ENCODE data around the gene STARD3.
"Not testable (repeated sequence)": the region's sequence is repeated elsewhere in the genome, so short reads cannot be mapped to it uniquely, and the experiment has no call there.

The STARD3 gene

GRCh38 chr17:39709319-39709997, 72.5 kb downstream of the STARD3 start:
- H3K4me3 ChIP-seq (ENCODE audit: low read depth, low read length): no peak overlapping the region
- in situ Hi-C loops (cut with HindIII; ENCODE audit: low sequenced_read_pairs): no loop called here
- no peak for DNase-seq (ENCODE audit: low read depth)
- TF ChIP-seq, protein P1, sequence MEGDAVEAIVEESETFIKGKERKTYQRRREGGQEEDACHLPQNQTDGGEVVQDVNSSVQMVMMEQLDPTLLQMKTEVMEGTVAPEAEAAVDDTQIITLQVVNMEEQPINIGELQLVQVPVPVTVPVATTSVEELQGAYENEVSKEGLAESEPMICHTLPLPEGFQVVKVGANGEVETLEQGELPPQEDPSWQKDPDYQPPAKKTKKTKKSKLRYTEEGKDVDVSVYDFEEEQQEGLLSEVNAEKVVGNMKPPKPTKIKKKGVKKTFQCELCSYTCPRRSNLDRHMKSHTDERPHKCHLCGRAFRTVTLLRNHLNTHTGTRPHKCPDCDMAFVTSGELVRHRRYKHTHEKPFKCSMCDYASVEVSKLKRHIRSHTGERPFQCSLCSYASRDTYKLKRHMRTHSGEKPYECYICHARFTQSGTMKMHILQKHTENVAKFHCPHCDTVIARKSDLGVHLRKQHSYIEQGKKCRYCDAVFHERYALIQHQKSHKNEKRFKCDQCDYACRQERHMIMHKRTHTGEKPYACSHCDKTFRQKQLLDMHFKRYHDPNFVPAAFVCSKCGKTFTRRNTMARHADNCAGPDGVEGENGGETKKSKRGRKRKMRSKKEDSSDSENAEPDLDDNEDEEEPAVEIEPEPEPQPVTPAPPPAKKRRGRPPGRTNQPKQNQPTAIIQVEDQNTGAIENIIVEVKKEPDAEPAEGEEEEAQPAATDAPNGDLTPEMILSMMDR (IDR thresholded peaks at IDR 0.05; ENCODE audit: low read depth, low read length, missing control alignments): no peak

DNA sequence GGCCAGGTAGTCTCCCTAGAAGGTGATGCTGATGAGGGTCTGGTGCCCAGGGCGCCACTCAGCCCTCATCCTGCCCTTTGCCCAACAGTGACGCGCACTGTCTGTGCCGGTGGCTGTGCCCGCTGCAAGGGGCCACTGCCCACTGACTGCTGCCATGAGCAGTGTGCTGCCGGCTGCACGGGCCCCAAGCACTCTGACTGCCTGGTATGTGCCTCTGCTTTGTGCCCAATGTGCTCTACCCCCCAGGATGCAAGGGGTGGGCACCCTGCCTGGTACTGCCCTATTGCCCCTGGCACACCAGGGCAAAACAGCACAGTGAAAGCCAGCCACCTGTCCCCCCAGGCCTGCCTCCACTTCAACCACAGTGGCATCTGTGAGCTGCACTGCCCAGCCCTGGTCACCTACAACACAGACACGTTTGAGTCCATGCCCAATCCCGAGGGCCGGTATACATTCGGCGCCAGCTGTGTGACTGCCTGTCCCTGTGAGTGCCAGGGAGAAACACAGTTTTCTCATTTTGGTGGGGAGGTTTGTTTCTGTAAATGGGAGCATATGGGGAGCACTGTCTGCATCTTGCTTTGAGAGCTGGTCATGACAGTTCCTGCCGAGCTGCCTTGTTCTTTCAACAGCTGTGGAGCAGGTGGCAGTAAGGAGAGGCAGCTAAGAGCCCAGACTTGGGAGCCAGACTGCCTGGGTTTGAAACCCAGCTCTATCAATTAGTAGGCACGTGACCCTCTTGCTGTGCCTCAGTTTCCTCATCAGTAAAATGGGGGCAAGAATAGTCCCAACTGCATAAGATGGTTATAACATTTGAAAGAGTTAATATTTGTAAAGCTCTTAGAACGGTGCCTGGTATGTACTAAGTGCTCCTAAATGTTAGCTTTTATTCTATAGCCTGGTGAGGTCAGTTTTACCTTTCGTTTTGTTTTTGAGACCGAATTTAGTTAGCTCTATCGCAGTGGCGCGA, 73.3 kb downstream of the STARD3 start:
- no peak for DNase-seq (ENCODE audit: low read depth)
- TF ChIP-seq, protein P1 (IDR thresholded peaks at IDR 0.05; ENCODE audit: low read depth, low read length, missing control alignments): no peak
- in situ Hi-C loops (cut with HindIII; ENCODE audit: low sequenced_read_pairs): no loop called here
- H3K4me3 ChIP-seq (ENCODE audit: low read depth, low read length): no peak overlapping the region

DNA sequence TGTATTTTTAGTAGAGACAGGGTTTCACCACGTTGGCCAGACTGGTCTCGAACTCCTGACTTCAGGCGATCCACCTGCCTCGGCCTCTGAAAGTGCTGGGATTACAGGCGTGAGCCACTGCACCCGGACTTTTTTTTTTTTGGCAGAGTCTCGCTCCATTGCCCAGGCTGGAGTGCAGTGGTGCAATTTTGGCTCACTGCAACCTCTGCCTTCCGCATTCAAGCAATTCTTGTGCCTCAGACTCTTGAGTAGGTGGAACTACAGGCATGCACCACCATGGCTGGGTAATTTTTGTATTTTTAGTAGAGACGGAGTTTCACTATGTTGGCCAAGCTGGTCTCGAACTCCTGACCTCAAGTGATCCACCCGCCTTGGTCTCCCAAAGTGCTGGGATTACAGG, 74.1 kb downstream of the STARD3 start:
- H3K4me3 ChIP-seq (ENCODE audit: low read depth, low read length); DNase-seq (ENCODE audit: low read depth); in situ Hi-C loops (cut with HindIII; ENCODE audit: low sequenced_read_pairs): not testable (repeated sequence)

- no peak overlapping the region for H3K4me3 ChIP-seq (ENCODE audit: low read depth, low read length)
- in situ Hi-C loops (cut with HindIII; ENCODE audit: low sequenced_read_pairs): no loop called here
- no peak for DNase-seq (ENCODE audit: low read depth)
- TF ChIP-seq, protein P1 (IDR thresholded peaks at IDR 0.05; ENCODE audit: low read depth, low read length, missing control alignments): no peak
These were observed 74.9 kb downstream of the STARD3 start for GRCh38 chr17:39711851-39712250.

Measured in astrocyte of the cerebellum (primary cell).